ENCODE data around the gene KATNAL2. TPM values are rescaled to one million over a fixed set of nuclear protein-coding genes. Genes with fewer than 3 reads are reported as not detected.
A peak's percentile ranks its signal among the peaks of the same experiment; 100 is the strongest.

The KATNAL2 gene
- total and polyA plus RNA-seq, 7 experiments from 2014 or later = 1.1 to 2.8 (median 1.7) TPM; not detected in 2

- no peak overlapping the region for H3K4me3 Mint-ChIP-seq
Observed at GRCh38 chr18:47095810-47096209, 178.4 kb downstream of the KATNAL2 start.

GRCh38 chr18:47100212-47100831 is 182.9 kb downstream of the KATNAL2 start:
- no peaks in the 10 kb centered on the region for H3K4me1 Mint-ChIP-seq
- no peak overlapping the region for H3K27ac Mint-ChIP-seq

More at GRCh38 chr18:47095810-47096209, 178.4 kb downstream of the KATNAL2 start:
- no peak overlapping the region for H3K4me3 ChIP-seq (ENCODE audit: low read length)
- H3K27ac Mint-ChIP-seq = peak overlapping the region in 1 of 9 donors; percentile 14
- no peaks in the 10 kb centered on the region for H3K27me3 ChIP-seq (ENCODE audit: control insufficient read depth in 2 of 2, insufficient read depth in 2 of 2, low read length in 2 of 2)
- H3K27ac ChIP-seq (ENCODE audit: low read depth, low read length) = no peak overlapping the region
- H3K27me3 Mint-ChIP-seq = no peaks in the 10 kb centered on the region
- H3K36me3 ChIP-seq (ENCODE audit: control insufficient read depth in 2 of 3, insufficient read depth in 3 of 3, low read length in 3 of 3) = no peaks in the 10 kb centered on the region
- no peaks in the 10 kb centered on the region for H3K9me3 ChIP-seq (ENCODE audit: control insufficient read depth in 2 of 3, low read length in 3 of 3)
- CTCF ChIA-PET = no interaction called here
- no peaks in the 10 kb centered on the region for H3K4me1 Mint-ChIP-seq
- intact Hi-C loops (cut with micrococcal nuclease) = no loop called here
- no peaks in the 10 kb centered on the region for H3K4me1 ChIP-seq (ENCODE audit: control insufficient read depth in 2 of 2, insufficient read depth in 2 of 2, low read length in 2 of 2)
- POLR2A ChIA-PET = no interaction called here
- peaks cover 0 to 1% (median 0%) of the 10 kb centered on the region in 11 donors for H3K9me3 Mint-ChIP-seq
- H3K36me3 Mint-ChIP-seq = peaks cover 0 to 12% (median 0%) of the 10 kb centered on the region in 5 donors
- no peak for ATAC-seq
- DNase-seq = no peak

GRCh38 chr18:47108373-47108772 is 191.0 kb downstream of the KATNAL2 start:
- peaks cover 6 to 49% (median 14%) of the 10 kb centered on the region in 5 donors for H3K36me3 Mint-ChIP-seq
- CTCF ChIA-PET = no interaction called here
- Histone ChIP-seq H3K27me3 (ENCODE audit: control insufficient read depth in 2 of 2, insufficient read depth in 2 of 2, low read length in 2 of 2) (no peaks in the 10 kb centered on the region), H3K4me1 (ENCODE audit: control insufficient read depth in 2 of 2, insufficient read depth in 2 of 2, low read length in 2 of 2) (no peaks in the 10 kb centered on the region), H3K36me3 (ENCODE audit: control insufficient read depth in 2 of 3, insufficient read depth in 3 of 3, low read length in 3 of 3) (peaks cover 5 to 55% (median 11%) of the 10 kb centered on the region in 3 experiments), H3K4me3 (ENCODE audit: low read length) (no peak overlapping the region), H3K9me3 (ENCODE audit: control insufficient read depth in 2 of 3, low read length in 3 of 3) (no peaks in the 10 kb centered on the region), H3K27ac (ENCODE audit: low read depth, low read length) (no peak overlapping the region)
- H3K27me3 Mint-ChIP-seq = no peaks in the 10 kb centered on the region
- H3K27ac Mint-ChIP-seq = peak overlapping the region in 3 of 9 donors; percentile 3 to 81 (median 27)
- no peak for DNase-seq
- intact Hi-C loops (cut with micrococcal nuclease) = loop anchor here in 1 of 2 donors (10.0 kb wide), 1 partner anchor 176 kb away; no protein-coding TSS in a partner anchor
- ATAC-seq = no peak
- H3K4me1 Mint-ChIP-seq = no peaks in the 10 kb centered on the region
- H3K4me3 Mint-ChIP-seq = no peak overlapping the region
- no peaks in the 10 kb centered on the region for H3K9me3 Mint-ChIP-seq
- POLR2A ChIA-PET = no interaction called here

More at GRCh38 chr18:47100212-47100831, 182.9 kb downstream of the KATNAL2 start:
- intact Hi-C loops (cut with micrococcal nuclease) = loop anchor here (1.0 to 10.0 kb wide), 3 partner anchors 105 to 649 kb away; no protein-coding TSS in a partner anchor
- H3K4me1 ChIP-seq (ENCODE audit: control insufficient read depth in 2 of 2, insufficient read depth in 2 of 2, low read length in 2 of 2) = no peaks in the 10 kb centered on the region
- peaks cover 0 to under 1% (median 0%) of the 10 kb centered on the region in 3 experiments for H3K36me3 ChIP-seq (ENCODE audit: control insufficient read depth in 2 of 3, insufficient read depth in 3 of 3, low read length in 3 of 3)
- Mint-ChIP-seq H3K36me3 (peaks cover 0 to 12% (median 0%) of the 10 kb centered on the region in 5 donors), H3K27me3 (no peaks in the 10 kb centered on the region), H3K4me3 (no peak overlapping the region), H3K9me3 (no peaks in the 10 kb centered on the region)
- H3K27me3 ChIP-seq (ENCODE audit: control insufficient read depth in 2 of 2, insufficient read depth in 2 of 2, low read length in 2 of 2) = no peaks in the 10 kb centered on the region
- DNase-seq (peak; percentile 16 to 63 (median 51)), ATAC-seq (peak; percentile 68)
- H3K4me3 ChIP-seq (ENCODE audit: low read length) = no peak overlapping the region
- H3K9me3 ChIP-seq (ENCODE audit: control insufficient read depth in 2 of 3, low read length in 3 of 3) = no peaks in the 10 kb centered on the region
- no peak overlapping the region for H3K27ac ChIP-seq (ENCODE audit: low read depth, low read length)
- ChIA-PET CTCF (interaction anchor here (0.7 to 6.7 kb wide), 4 partner anchors 50 to 668 kb away, joined by 3 to 50 read pairs (median 3); partner anchors contain the start of gene HDHD2), POLR2A (no interaction called here)

GRCh38 chr18:47108998-47109405 is 191.6 kb downstream of the KATNAL2 start:
- POLR2A ChIA-PET = no interaction called here
- H3K4me3 ChIP-seq (ENCODE audit: low read length) = no peak overlapping the region
- Mint-ChIP-seq H3K4me1 (no peaks in the 10 kb centered on the region), H3K36me3 (peaks cover 8 to 54% (median 14%) of the 10 kb centered on the region in 5 donors), H3K27ac (no peak overlapping the region), H3K4me3 (no peak overlapping the region), H3K9me3 (no peaks in the 10 kb centered on the region), H3K27me3 (no peaks in the 10 kb centered on the region)
- intact Hi-C loops (cut with micrococcal nuclease) = loop anchor here in 1 of 2 donors (10.0 kb wide), 1 partner anchor 176 kb away; no protein-coding TSS in a partner anchor
- no peaks in the 10 kb centered on the region for H3K4me1 ChIP-seq (ENCODE audit: control insufficient read depth in 2 of 2, insufficient read depth in 2 of 2, low read length in 2 of 2)
- H3K27me3 ChIP-seq (ENCODE audit: control insufficient read depth in 2 of 2, insufficient read depth in 2 of 2, low read length in 2 of 2) = no peaks in the 10 kb centered on the region
- H3K9me3 ChIP-seq (ENCODE audit: control insufficient read depth in 2 of 3, low read length in 3 of 3) = no peaks in the 10 kb centered on the region
- H3K27ac ChIP-seq (ENCODE audit: low read depth, low read length) = no peak overlapping the region
- CTCF ChIA-PET = no interaction called here
- DNase-seq (no peak), ATAC-seq (no peak)
- peaks cover 5 to 59% (median 11%) of the 10 kb centered on the region in 3 experiments for H3K36me3 ChIP-seq (ENCODE audit: control insufficient read depth in 2 of 3, insufficient read depth in 3 of 3, low read length in 3 of 3)

- ChIA-PET CTCF (no interaction called here), POLR2A (no interaction called here)
- Histone ChIP-seq H3K4me1 (ENCODE audit: control insufficient read depth in 2 of 2, insufficient read depth in 2 of 2, low read length in 2 of 2) (no peaks in the 10 kb centered on the region), H3K4me3 (ENCODE audit: low read length) (no peak overlapping the region), H3K27ac (ENCODE audit: low read depth, low read length) (no peak overlapping the region), H3K9me3 (ENCODE audit: control insufficient read depth in 2 of 3, low read length in 3 of 3) (no peaks in the 10 kb centered on the region), H3K36me3 (ENCODE audit: control insufficient read depth in 2 of 3, insufficient read depth in 3 of 3, low read length in 3 of 3) (peaks cover 5 to 65% (median 11%) of the 10 kb centered on the region in 3 experiments), H3K27me3 (ENCODE audit: control insufficient read depth in 2 of 2, insufficient read depth in 2 of 2, low read length in 2 of 2) (no peaks in the 10 kb centered on the region)
- DNase-seq (no peak), ATAC-seq (no peak)
- H3K36me3 Mint-ChIP-seq = peaks cover 11 to 51% (median 14%) of the 10 kb centered on the region in 5 donors
- no peaks in the 10 kb centered on the region for H3K9me3 Mint-ChIP-seq
- H3K27ac Mint-ChIP-seq = peak overlapping the region in 1 of 9 donors; percentile 26
- intact Hi-C loops (cut with micrococcal nuclease) = loop anchor here in 1 of 2 donors (10.0 kb wide), 1 partner anchor 175 kb away; no protein-coding TSS in a partner anchor
- no peaks in the 10 kb centered on the region for H3K27me3 Mint-ChIP-seq
- H3K4me1 Mint-ChIP-seq = no peaks in the 10 kb centered on the region
- H3K4me3 Mint-ChIP-seq = no peak overlapping the region
Observed at GRCh38 chr18:47109720-47110119, 192.3 kb downstream of the KATNAL2 start.

- Mint-ChIP-seq H3K27me3 (no peaks in the 10 kb centered on the region), H3K4me3 (no peak overlapping the region), H3K4me1 (no peaks in the 10 kb centered on the region), H3K36me3 (peaks cover 11 to 56% (median 14%) of the 10 kb centered on the region in 5 donors), H3K9me3 (peaks cover 0 to 1% (median 0%) of the 10 kb centered on the region in 11 donors), H3K27ac (no peak overlapping the region)
- Histone ChIP-seq H3K4me3 (ENCODE audit: low read length) (no peak overlapping the region), H3K9me3 (ENCODE audit: control insufficient read depth in 2 of 3, low read length in 3 of 3) (no peaks in the 10 kb centered on the region), H3K4me1 (ENCODE audit: control insufficient read depth in 2 of 2, insufficient read depth in 2 of 2, low read length in 2 of 2) (no peaks in the 10 kb centered on the region), H3K27me3 (ENCODE audit: control insufficient read depth in 2 of 2, insufficient read depth in 2 of 2, low read length in 2 of 2) (no peaks in the 10 kb centered on the region), H3K36me3 (ENCODE audit: control insufficient read depth in 2 of 3, insufficient read depth in 3 of 3, low read length in 3 of 3) (peaks cover 5 to 68% (median 11%) of the 10 kb centered on the region in 3 experiments), H3K27ac (ENCODE audit: low read depth, low read length) (no peak overlapping the region)
- no peak for DNase-seq
- ChIA-PET CTCF (no interaction called here), POLR2A (interaction anchor here (0.7 kb wide), 1 partner anchor 46 kb away, joined by 3 read pairs; no protein-coding TSS in a partner anchor)
- intact Hi-C loops (cut with micrococcal nuclease) = no loop called here
- ATAC-seq = no peak
Observed at GRCh38 chr18:47110492-47111274, 193.3 kb downstream of the KATNAL2 start.
